HG02870 (cell line): ENCODE measurements around the gene ECHS1.

Experiments
- ATAC-seq: cut with Tn5 transposase; IDR thresholded peaks from one replicate; pipeline ENCODE4 v1.9.1; 2021; ENCODE audit warnings: mild to moderate bottlenecking, moderate library complexity; ENCODE audit not compliant: unreplicated experiment

Gene ECHS1

GRCh38 chr10:133359554-133359971 is 13.6 kb downstream of the ECHS1 start:
- no peak for ATAC-seq

- no peak for ATAC-seq
Measured at GRCh38 chr10:133358925-133359310, 14.2 kb downstream of the ECHS1 start.

GRCh38 chr10:133358162-133358924 is 14.8 kb downstream of the ECHS1 start:
- no peak for ATAC-seq

GRCh38 chr10:133357285-133358161 is 15.6 kb downstream of the ECHS1 start, which contains the start of gene FUOM:
Gene FUOM, minus strand, starts transcription at chr10:133358019. Its CDS starts 12 bp downstream, at chr10:133358007.
- ATAC-seq, result peak; percentile 75

- ATAC-seq, result no peak
Measured at GRCh38 chr10:133356549-133357284, 16.4 kb downstream of the ECHS1 start.

GRCh38 chr10:133355991-133356390 is 17.2 kb downstream of the ECHS1 start:
- ATAC-seq, result no peak

- no peak for ATAC-seq
Measured at GRCh38 chr10:133355266-133355665, 17.9 kb downstream of the ECHS1 start.

GRCh38 chr10:133354672-133355240 is 18.4 kb downstream of the ECHS1 start:
- no peak for ATAC-seq

- no peak for ATAC-seq
Measured at GRCh38 chr10:133353988-133354605, 19.1 kb downstream of the ECHS1 start.

- no peak for ATAC-seq
Measured at GRCh38 chr10:133353202-133353959, 19.8 kb downstream of the ECHS1 start.

- no peak for ATAC-seq
Measured at GRCh38 chr10:133351408-133352318, 21.5 kb downstream of the ECHS1 start.

- ATAC-seq, result no peak
Measured at GRCh38 chr10:133350950-133351329, 22.2 kb downstream of the ECHS1 start.

- ATAC-seq, result no peak
Measured at GRCh38 chr10:133350283-133350949, 22.7 kb downstream of the ECHS1 start.

GRCh38 chr10:133349577-133350011 is 23.6 kb downstream of the ECHS1 start:
- ATAC-seq, result no peak

GRCh38 chr10:133349160-133349568 is 24.0 kb downstream of the ECHS1 start:
- no peak for ATAC-seq

GRCh38 chr10:133347710-133348517 is 25.2 kb downstream of the ECHS1 start:
- no peak for ATAC-seq

GRCh38 chr10:133346413-133346812 is 26.7 kb downstream of the ECHS1 start:
- no peak for ATAC-seq
